Raji (cell line): ENCODE data around the gene SEC16A.
A peak's percentile ranks its signal among the peaks of the same experiment; 100 is the strongest.

Experiments used
- POLR2A ChIP-seq: IDR thresholded peaks from 2 replicates; pipeline ENCODE4 v1.6.1; 2011; ENCODE audit warnings: low read depth, low read length, control low read depth; ENCODE audit not compliant: insufficient read depth

The SEC16A gene, protein sequence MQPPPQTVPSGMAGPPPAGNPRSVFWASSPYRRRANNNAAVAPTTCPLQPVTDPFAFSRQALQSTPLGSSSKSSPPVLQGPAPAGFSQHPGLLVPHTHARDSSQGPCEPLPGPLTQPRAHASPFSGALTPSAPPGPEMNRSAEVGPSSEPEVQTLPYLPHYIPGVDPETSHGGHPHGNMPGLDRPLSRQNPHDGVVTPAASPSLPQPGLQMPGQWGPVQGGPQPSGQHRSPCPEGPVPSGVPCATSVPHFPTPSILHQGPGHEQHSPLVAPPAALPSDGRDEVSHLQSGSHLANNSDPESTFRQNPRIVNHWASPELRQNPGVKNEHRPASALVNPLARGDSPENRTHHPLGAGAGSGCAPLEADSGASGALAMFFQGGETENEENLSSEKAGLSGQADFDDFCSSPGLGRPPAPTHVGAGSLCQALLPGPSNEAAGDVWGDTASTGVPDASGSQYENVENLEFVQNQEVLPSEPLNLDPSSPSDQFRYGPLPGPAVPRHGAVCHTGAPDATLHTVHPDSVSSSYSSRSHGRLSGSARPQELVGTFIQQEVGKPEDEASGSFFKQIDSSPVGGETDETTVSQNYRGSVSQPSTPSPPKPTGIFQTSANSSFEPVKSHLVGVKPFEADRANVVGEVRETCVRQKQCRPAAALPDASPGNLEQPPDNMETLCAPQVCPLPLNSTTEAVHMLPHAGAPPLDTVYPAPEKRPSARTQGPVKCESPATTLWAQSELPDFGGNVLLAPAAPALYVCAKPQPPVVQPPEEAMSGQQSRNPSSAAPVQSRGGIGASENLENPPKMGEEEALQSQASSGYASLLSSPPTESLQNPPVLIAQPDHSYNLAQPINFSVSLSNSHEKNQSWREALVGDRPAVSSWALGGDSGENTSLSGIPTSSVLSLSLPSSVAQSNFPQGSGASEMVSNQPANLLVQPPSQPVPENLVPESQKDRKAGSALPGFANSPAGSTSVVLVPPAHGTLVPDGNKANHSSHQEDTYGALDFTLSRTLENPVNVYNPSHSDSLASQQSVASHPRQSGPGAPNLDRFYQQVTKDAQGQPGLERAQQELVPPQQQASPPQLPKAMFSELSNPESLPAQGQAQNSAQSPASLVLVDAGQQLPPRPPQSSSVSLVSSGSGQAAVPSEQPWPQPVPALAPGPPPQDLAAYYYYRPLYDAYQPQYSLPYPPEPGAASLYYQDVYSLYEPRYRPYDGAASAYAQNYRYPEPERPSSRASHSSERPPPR (N-terminal part only)

DNA sequence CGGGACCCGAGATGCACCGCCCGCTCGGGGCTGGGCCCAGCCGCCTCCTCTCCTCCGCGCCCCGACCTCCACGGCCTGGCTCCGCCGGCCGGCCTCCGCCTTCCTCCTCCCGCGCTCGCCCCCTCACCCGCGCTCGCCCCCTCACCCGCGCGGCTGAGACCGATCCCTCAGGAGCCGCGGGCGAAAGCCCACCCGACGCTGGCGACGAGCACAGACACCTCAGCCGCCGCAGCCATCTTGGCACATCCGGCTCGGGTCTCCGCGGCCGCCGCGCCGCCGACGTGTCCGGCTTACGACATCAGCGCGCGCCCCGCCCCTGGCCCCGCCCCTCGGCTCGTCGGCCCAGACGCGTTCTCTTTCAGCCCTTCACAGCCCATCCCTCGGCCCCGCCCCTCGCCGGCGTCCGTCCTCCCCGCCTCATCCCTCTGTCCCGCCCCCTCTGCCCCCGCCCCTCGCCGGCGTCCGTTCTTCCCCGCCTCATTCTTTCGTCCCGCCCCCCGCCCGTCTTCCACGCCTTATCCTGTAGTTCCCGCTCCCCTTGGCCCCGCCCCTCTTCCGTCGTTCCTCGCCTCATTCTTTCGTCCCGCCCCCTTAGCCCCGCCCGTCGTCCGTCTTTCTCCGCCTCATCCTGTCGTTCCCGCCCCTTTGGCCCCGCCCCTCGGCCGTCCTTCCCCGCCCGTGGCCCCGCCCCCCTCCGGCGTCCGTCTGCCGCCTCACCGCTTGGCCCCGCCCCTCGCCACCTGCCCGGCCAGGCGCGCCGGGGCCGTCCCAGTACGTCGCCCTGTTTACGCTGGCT, at the start of gene SEC16A:
Gene SEC16A, minus strand, starts transcription at position 248 of the 796 bp plus-strand sequence. CDS start 5,425 bp downstream, outside the sequence.
- TF ChIP-seq POLR2A: peak; percentile 76

DNA sequence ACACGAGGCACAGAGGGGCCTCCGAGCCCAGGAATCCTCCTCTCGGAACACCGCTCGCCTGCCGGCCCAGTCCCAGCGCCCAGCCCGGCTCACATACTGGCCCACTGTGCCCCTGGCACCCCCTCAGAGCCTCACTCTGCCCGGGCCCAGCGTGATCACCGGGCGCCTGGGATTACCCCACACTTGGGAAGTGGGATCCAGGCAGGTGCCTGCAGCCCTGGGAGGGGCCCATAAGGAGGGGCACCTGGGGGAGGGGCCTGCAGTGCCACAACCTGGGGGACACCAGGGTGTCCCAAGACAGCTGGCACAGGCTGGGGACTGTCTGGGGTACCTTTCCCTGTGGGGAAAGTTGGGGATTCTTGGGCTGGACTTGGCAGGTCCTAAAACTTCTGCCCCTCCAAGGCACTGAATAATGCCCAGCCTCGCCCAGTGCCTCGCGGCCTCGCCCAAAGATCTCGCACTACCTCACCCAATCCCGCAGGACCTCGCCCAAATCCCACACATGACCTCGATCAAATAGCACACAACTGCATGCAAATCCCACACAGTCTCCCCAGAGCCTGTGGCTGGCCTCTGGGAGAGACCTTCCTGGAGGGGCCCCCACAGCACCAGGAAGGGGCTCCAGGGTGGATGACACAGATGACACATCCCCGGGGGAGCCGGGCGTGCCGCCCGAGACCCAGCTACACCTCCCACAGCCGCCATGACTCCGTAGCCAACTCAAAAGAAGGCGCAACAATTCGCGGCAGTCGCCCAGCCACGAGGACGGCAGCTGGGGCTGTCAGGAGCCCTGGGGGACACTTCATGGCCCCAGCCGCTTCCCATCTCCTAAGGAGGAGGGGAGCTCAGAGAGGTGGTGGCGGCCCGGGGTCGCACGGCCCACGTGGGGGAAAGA, 49.3 kb upstream of the SEC16A start:
- TF ChIP-seq POLR2A: no peak

- no peak for TF ChIP-seq POLR2A
Observed at GRCh38 chr9:136531186-136531903, 48.5 kb upstream of the SEC16A start.

- no peak for TF ChIP-seq POLR2A
Observed at GRCh38 chr9:136530461-136531089, 47.7 kb upstream of the SEC16A start.

GRCh38 chr9:136529516-136530460, 46.9 kb upstream of the SEC16A start:
- no peak for TF ChIP-seq POLR2A

DNA sequence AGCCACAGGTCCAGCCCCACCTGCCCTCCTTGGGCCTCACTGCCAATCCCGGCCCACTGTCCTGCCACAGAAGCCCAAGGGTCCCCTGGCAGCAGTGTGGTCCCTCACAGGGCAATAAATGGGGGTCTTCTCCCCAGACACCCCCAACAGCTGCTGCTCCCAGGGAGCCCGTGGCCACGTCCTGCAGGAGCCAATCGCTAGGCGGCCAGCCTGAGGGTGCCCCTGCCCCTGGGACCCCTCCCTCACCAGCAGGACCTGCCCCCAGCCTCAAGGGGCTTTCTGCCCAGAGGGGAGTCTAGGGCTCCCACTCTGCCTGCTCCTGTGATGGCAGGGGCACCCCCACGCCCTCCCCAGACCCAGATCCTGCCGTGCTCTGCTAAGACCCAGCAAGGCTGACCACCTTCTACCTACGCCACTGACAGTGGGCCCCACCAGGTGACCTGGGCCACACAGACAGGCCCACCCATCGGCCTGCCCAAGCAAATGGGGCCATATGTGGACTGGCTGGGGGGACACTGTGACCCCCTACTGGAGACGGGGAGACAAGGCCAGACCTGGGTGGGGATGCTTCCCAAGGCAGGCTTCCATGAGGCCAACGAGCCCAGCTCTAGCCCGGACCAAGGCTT, 46.0 kb upstream of the SEC16A start:
- no peak for TF ChIP-seq POLR2A

GRCh38 chr9:136527721-136528710, 45.2 kb upstream of the SEC16A start:
- TF ChIP-seq POLR2A: no peak

- no peak for TF ChIP-seq POLR2A
Observed at GRCh38 chr9:136527131-136527530, 44.3 kb upstream of the SEC16A start.

DNA sequence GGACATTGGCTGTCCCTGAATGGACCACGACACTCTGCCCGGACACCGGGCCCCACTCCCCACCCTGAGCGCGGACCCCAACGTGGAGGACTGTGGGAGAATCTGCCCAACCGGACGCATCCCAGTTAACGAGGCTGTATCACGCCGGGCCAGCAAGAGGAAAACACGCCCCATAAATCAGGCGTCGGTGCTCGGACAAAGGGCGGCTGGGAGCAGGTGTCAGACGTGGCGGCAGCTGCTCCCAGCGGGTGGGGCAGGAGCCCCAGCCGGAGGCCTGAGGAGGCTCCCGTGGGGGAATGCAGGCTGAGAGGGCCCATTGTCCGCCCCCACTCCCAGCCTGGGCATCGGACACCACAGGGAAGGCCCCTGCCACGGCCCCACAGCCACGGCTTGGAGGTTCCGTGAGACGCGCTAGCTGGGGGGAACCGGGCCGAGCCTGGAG, 43.8 kb upstream of the SEC16A start:
- no peak for TF ChIP-seq POLR2A
